AG04450 (cell line): ENCODE measurements around the gene WNT6. TPM values are rescaled to one million over a fixed set of nuclear protein-coding genes. Genes with fewer than 3 reads are reported as not detected.

Source experiments
- CTCF ChIA-PET: fragments of 300-600, 350-600 bp; formaldehyde crosslinking; extraction: SDS; loops from one replicate; lab custom pipeline; 2022; ENCODE audit warnings: antibody characterized with exemption, inconsistent platforms; lab: Charles Lee
- POLR2A ChIA-PET: fragments of 350-600 bp; formaldehyde crosslinking; extraction: SDS; loops from one replicate; lab custom pipeline; 2021; ENCODE audit warnings: antibody characterized with exemption, inconsistent platforms; lab: Yijun Ruan, JAX
- DNase-seq: peaks from one replicate; pipeline ENCODE4 v3.0.0-alpha.2; 2011; ENCODE audit warnings: low read depth, low spot score
- H3K27ac ChIP-seq: one replicate; pipeline ENCODE4 v1.5.1; 2012; ENCODE audit warnings: low read depth, low read length, control low read depth
- H3K27me3 ChIP-seq: one replicate; pipeline ENCODE4 v1.6.0; 2012; ENCODE audit warnings: low read length; ENCODE audit not compliant: control insufficient read depth, insufficient read depth
- H3K4me3 ChIP-seq: 2 replicates; pipeline ENCODE4 v1.5.1; 2011; ENCODE audit warnings: mild to moderate bottlenecking, low read depth, low read length, control low read depth
- H3K9me3 ChIP-seq: 2 replicates; pipeline ENCODE4 v1.5.1; 2012; ENCODE audit warnings: low read length; ENCODE audit not compliant: control insufficient read depth, insufficient read depth
- polyA plus RNA-seq: library from polyadenylated mRNA; depleted of rRNA; stranded (reverse); fragments of >200 nt; gene quantifications from 2 replicates; pipeline ENCODE4 v1.2.3, GENCODE V29; 2011
- TF ChIP-seq, protein P1 (sequence below): IDR thresholded peaks from 2 replicates; pipeline ENCODE4 v1.5.1; 2011; ENCODE audit warnings: low read depth, low read length, control low read depth, inconsistent platforms

Gene WNT6
- polyA plus RNA-seq, 1 experiment, result not detected

- ChIA-PET POLR2A (no interaction called here), CTCF (interaction anchor here (1.0 to 3.6 kb wide), 2 partner anchors 16 to 48 kb away, joined by 6 to 24 read pairs; no protein-coding TSS in a partner anchor)
- H3K27me3 ChIP-seq, result peaks cover 86% of the 10 kb centered on the region
- H3K9me3 ChIP-seq, result peaks cover under 1% of the 10 kb centered on the region; the same call in 1 of the 2 replicates
- no peak for DNase-seq
- TF ChIP-seq, protein P1, sequence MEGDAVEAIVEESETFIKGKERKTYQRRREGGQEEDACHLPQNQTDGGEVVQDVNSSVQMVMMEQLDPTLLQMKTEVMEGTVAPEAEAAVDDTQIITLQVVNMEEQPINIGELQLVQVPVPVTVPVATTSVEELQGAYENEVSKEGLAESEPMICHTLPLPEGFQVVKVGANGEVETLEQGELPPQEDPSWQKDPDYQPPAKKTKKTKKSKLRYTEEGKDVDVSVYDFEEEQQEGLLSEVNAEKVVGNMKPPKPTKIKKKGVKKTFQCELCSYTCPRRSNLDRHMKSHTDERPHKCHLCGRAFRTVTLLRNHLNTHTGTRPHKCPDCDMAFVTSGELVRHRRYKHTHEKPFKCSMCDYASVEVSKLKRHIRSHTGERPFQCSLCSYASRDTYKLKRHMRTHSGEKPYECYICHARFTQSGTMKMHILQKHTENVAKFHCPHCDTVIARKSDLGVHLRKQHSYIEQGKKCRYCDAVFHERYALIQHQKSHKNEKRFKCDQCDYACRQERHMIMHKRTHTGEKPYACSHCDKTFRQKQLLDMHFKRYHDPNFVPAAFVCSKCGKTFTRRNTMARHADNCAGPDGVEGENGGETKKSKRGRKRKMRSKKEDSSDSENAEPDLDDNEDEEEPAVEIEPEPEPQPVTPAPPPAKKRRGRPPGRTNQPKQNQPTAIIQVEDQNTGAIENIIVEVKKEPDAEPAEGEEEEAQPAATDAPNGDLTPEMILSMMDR, result peak; percentile 31
- peak overlapping the region; percentile 39 for H3K4me3 ChIP-seq
- no peak overlapping the region for H3K27ac ChIP-seq
Observed at GRCh38 chr2:218892693-218893348, 33.2 kb downstream of the WNT6 start.

DNA sequence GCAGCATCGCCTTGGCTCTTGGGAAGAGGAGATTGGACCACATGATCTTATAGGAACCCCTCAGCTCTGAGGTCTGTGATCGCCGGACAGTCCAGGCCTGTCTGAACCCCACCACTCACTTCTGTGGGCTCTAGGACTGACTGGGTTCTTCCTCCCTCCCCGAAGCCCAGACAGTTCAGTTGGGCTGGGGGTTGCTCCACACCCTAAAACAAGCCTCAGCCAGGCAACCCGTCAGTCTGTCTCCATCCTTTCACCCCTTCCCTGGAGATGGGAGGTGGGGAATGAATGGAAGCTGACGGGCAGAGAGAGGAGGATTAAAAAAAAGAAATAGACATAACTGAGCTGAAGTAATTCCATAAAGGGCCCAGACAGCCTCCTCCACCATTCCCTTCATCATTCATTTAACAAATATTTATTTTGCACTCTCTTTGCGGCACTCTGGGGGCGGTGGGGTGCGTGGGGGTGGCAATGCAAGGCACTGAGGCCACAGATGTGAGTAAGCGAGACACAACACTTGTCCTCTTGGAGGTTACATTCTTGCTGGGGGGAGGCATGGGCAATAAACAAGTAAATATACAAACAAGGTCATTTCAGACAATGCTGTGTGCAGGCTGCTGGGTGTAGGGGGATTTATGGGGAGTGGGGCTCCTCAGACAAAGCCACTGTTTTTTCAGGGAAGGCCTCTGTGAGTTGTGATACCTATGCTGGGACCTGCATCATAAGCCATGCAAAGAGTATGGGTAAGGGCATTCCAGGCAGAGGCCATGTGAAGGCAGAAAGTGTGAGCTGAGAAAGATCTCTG lies 33.9 kb downstream of the WNT6 start:
- DNase-seq, result no peak
- peaks cover 86% of the 10 kb centered on the region for H3K27me3 ChIP-seq

GRCh38 chr2:218894151-218894879 lies 34.7 kb downstream of the WNT6 start:
- Histone ChIP-seq H3K9me3 (peaks cover 4% of the 10 kb centered on the region; the same call in 1 of the 2 replicates), H3K27me3 (peaks cover 94% of the 10 kb centered on the region), H3K4me3 (no peak overlapping the region), H3K27ac (no peak overlapping the region)
- POLR2A ChIA-PET, result no interaction called here
- no peak for DNase-seq
- TF ChIP-seq, protein P1, result no peak
- CTCF ChIA-PET, result interaction anchor here (3.6 to 5.2 kb wide), 2 partner anchors 17 kb away, joined by 24 to 127 read pairs; partner anchors contain the start of gene WNT10A

More for the DNA sequence above, 33.9 kb downstream of the WNT6 start:
- Histone ChIP-seq H3K4me3 (peak overlapping the region; percentile 39), H3K27ac (no peak overlapping the region), H3K9me3 (peaks cover 4% of the 10 kb centered on the region; the same call in 1 of the 2 replicates)
- ChIA-PET CTCF (interaction anchor here (3.6 kb wide), 1 partner anchor 16 kb away, joined by 24 read pairs; no protein-coding TSS in a partner anchor), POLR2A (interaction anchor here (0.6 kb wide), 1 partner anchor 422 kb away, joined by 4 read pairs; no protein-coding TSS in a partner anchor)
- TF ChIP-seq, protein P1, result no peak

- Histone ChIP-seq H3K27ac (no peak overlapping the region), H3K27me3 (peaks cover 95% of the 10 kb centered on the region), H3K9me3 (peaks cover 4% of the 10 kb centered on the region; the same call in 1 of the 2 replicates), H3K4me3 (no peak overlapping the region)
- ChIA-PET POLR2A (no interaction called here), CTCF (interaction anchor here (5.2 kb wide), 1 partner anchor 17 kb away, joined by 127 read pairs; the partner anchor contains the start of gene WNT10A)
- no peak for DNase-seq
- TF ChIP-seq, protein P1, result no peak
Observed at GRCh38 chr2:218894880-218895157, 35.2 kb downstream of the WNT6 start.
